Measurements from ENCODE around the gene C1orf159.
"Not testable (repeated sequence)": the region's sequence is repeated elsewhere in the genome, so short reads cannot be mapped to it uniquely, and the experiment has no call there.

C1orf159 gene

GRCh38 chr1:1067284-1067859, 48.5 kb downstream of the C1orf159 start:
- no peak overlapping the region for H3K4me3 ChIP-seq (replicated peaks; ENCODE audit: low read depth, low read length)
- no peaks in the 10 kb centered on the region for H3K27me3 ChIP-seq (replicated peaks; ENCODE audit: control insufficient read depth, insufficient read depth, low read length)
- DNase-seq (ENCODE audit: extremely low read depth, insufficient read length), result no peak
- TF ChIP-seq CTCF (IDR thresholded peaks at IDR 0.05; ENCODE audit: insufficient read depth, low read length, poor library complexity, severe bottlenecking), result no peak
- H3K36me3 ChIP-seq (ENCODE audit: control insufficient read depth, insufficient read depth, low read length), result no peaks in the 10 kb centered on the region

- no peaks in the 10 kb centered on the region for H3K36me3 ChIP-seq (ENCODE audit: control insufficient read depth, insufficient read depth, low read length)
- H3K27me3 ChIP-seq (replicated peaks; ENCODE audit: control insufficient read depth, insufficient read depth, low read length), result no peaks in the 10 kb centered on the region
- no peak for TF ChIP-seq CTCF (IDR thresholded peaks at IDR 0.05; ENCODE audit: insufficient read depth, low read length, poor library complexity, severe bottlenecking)
- DNase-seq (ENCODE audit: extremely low read depth, insufficient read length), result no peak
- H3K4me3 ChIP-seq (replicated peaks; ENCODE audit: low read depth, low read length), result no peak overlapping the region
These were observed 49.2 kb downstream of the C1orf159 start for GRCh38 chr1:1066403-1067283.

GRCh38 chr1:1065940-1066304, 50.0 kb downstream of the C1orf159 start:
- H3K27me3 ChIP-seq (replicated peaks; ENCODE audit: control insufficient read depth, insufficient read depth, low read length), result not testable (repeated sequence)

GRCh38 chr1:1065265-1065939, 50.5 kb downstream of the C1orf159 start:
- TF ChIP-seq CTCF (IDR thresholded peaks at IDR 0.05; ENCODE audit: insufficient read depth, low read length, poor library complexity, severe bottlenecking), result no peak
- no peak for DNase-seq (ENCODE audit: extremely low read depth, insufficient read length)
- H3K27me3 ChIP-seq (replicated peaks; ENCODE audit: control insufficient read depth, insufficient read depth, low read length), result no peaks in the 10 kb centered on the region
- H3K36me3 ChIP-seq (ENCODE audit: control insufficient read depth, insufficient read depth, low read length), result no peaks in the 10 kb centered on the region
- no peak overlapping the region; the same call in 1 of the 2 replicates for H3K4me3 ChIP-seq (replicated peaks; ENCODE audit: low read depth, low read length)

More at GRCh38 chr1:1065940-1066304, 50.0 kb downstream of the C1orf159 start:
- not testable (repeated sequence) for DNase-seq (ENCODE audit: extremely low read depth, insufficient read length); H3K36me3 ChIP-seq (ENCODE audit: control insufficient read depth, insufficient read depth, low read length); H3K4me3 ChIP-seq (replicated peaks; ENCODE audit: low read depth, low read length)

GRCh38 chr1:1063945-1064831, 51.7 kb downstream of the C1orf159 start:
- Histone ChIP-seq H3K27me3 (replicated peaks; ENCODE audit: control insufficient read depth, insufficient read depth, low read length) (no peaks in the 10 kb centered on the region), H3K4me3 (replicated peaks; ENCODE audit: low read depth, low read length) (peak overlapping the region; percentile 62), H3K36me3 (ENCODE audit: control insufficient read depth, insufficient read depth, low read length) (no peaks in the 10 kb centered on the region)
- TF ChIP-seq CTCF (IDR thresholded peaks at IDR 0.05; ENCODE audit: insufficient read depth, low read length, poor library complexity, severe bottlenecking), result peak; percentile 94
- DNase-seq (ENCODE audit: extremely low read depth, insufficient read length), result peak; percentile 91
